SK-N-SH (cell line): ENCODE data around the gene ABCA3. TPM values are rescaled to one million over a fixed set of nuclear protein-coding genes. Genes with fewer than 3 reads are reported as not detected.

ENCODE experiments used
- CTCF ChIA-PET: fragments of 300-600, 350-600 bp; formaldehyde crosslinking; extraction: SDS; loops from one replicate; lab custom pipeline; 2021; lab: Yijun Ruan, JAX
- POLR2A ChIA-PET: fragments of 350-600 bp; sonication (Branson Sonifier 250); formaldehyde crosslinking; extraction: SDS; loops from one replicate; lab custom pipeline; 2020; ENCODE audit warnings: antibody characterized with exemption, inconsistent platforms; lab: Yijun Ruan, JAX
- DNase-seq: peaks from one replicate; pipeline ENCODE4 v3.0.0; 2012
- H2AFZ ChIP-seq: fragments of 200-600 bp; sonication (generic); 2 replicates; pipeline ENCODE4 v1.8.1; 2016; ENCODE audit warnings: antibody characterized with exemption, mild to moderate bottlenecking, low read depth
- H3F3A ChIP-seq: fragments of 200-600 bp; sonication (generic); replicated peaks from 2 replicates; pipeline ENCODE3; 2016; ENCODE audit warnings: antibody characterized with exemption, mild to moderate bottlenecking; ENCODE audit not compliant: insufficient read depth
- H3K27ac ChIP-seq, 2 experiments: fragments of 200-500 bp in 1 of 2; fragments of 200-600 bp in 1 of 2; sonication (Bioruptor generic) in 1 of 2; sonication (generic), shearing (Covaris generic) in 1 of 2; 2 replicates each; pipeline versions ENCODE4 v1.5.1 to v1.6.1; 2014 to 2016; ENCODE audit warnings: low read depth in 2 of 2, inconsistent platforms in 1 of 2, low read length in 1 of 2, mild to moderate bottlenecking in 1 of 2, mixed read lengths in 1 of 2
- H3K27me3 ChIP-seq: fragments of 200-600 bp; sonication (generic), shearing (Covaris generic); 2 replicates; pipeline ENCODE4 v1.6.1; 2016; ENCODE audit warnings: mixed run types; ENCODE audit not compliant: insufficient read depth
- H3K36me3 ChIP-seq, 2 experiments: fragments of 200-500 bp in 1 of 2; fragments of 200-600 bp in 1 of 2; sonication (Bioruptor generic) in 1 of 2; sonication (generic) in 1 of 2; replicated peaks in 1 of 2; 2 replicates each; pipeline versions ENCODE3 to v1.5.1; 2014 to 2016; ENCODE audit warnings: low read length in 1 of 2, mild to moderate bottlenecking in 1 of 2; ENCODE audit not compliant: insufficient read depth in 2 of 2, control insufficient read depth in 1 of 2
- H3K4me1 ChIP-seq, 2 experiments: fragments of 200-500 bp in 1 of 2; fragments of 200-600 bp in 1 of 2; sonication (Bioruptor generic) in 1 of 2; sonication (generic), shearing (Covaris generic) in 1 of 2; 2 replicates each; pipeline versions ENCODE4 v1.5.1 to v1.6.1; 2014 to 2016; ENCODE audit warnings: low read depth in 1 of 2, low read length in 1 of 2, mixed run types in 1 of 2; ENCODE audit not compliant: insufficient read depth in 2 of 2, control insufficient read depth in 1 of 2
- H3K4me2 ChIP-seq: fragments of 200-600 bp; sonication (generic), shearing (Covaris generic); 2 replicates; pipeline ENCODE4 v1.6.1; 2017; ENCODE audit warnings: mixed run types
- H3K4me3 ChIP-seq, 2 experiments: fragments of 200-500 bp in 1 of 2; fragments of 200-600 bp in 1 of 2; sonication (Bioruptor generic) in 1 of 2; sonication (generic), shearing (Covaris generic) in 1 of 2; 2 replicates each; pipeline versions ENCODE4 v1.5.1 to v1.8.1; 2014 to 2016; ENCODE audit warnings: low read depth in 2 of 2, inconsistent platforms in 1 of 2, low read length in 1 of 2, mild to moderate bottlenecking in 1 of 2, mixed read lengths in 1 of 2, moderate library complexity in 1 of 2
- H3K79me2 ChIP-seq: fragments of 200-600 bp; sonication (generic); 2 replicates; pipeline ENCODE4 v1.8.1; 2017; ENCODE audit warnings: mild to moderate bottlenecking; ENCODE audit not compliant: insufficient read depth
- H3K9ac ChIP-seq: fragments of 200-600 bp; sonication (generic); 2 replicates; pipeline ENCODE4 v1.6.1; 2017; ENCODE audit warnings: mixed run types
- H3K9me2 ChIP-seq: fragments of 200-600 bp; sonication (generic); 2 replicates; pipeline ENCODE4 v1.6.1; 2017; ENCODE audit warnings: mixed run types
- H3K9me3 ChIP-seq: fragments of 200-600 bp; sonication (generic); 2 replicates; pipeline ENCODE4 v1.6.1; 2017; ENCODE audit warnings: mixed run types, mild to moderate bottlenecking, moderate library complexity
- H4K20me1 ChIP-seq: fragments of 200-600 bp; sonication (generic); 2 replicates; pipeline ENCODE4 v1.6.1; 2017; ENCODE audit warnings: mild to moderate bottlenecking, mixed run types; ENCODE audit not compliant: insufficient read depth
- CHD2 ChIP-seq: fragments of 150-350 bp; IDR thresholded peaks from 2 replicates; pipeline ENCODE4 v1.6.1; 2018; ENCODE audit warnings: low read length; ENCODE audit not compliant: partially characterized antibody
- EP300 ChIP-seq, 2 experiments: IDR thresholded peaks; 2 replicates each; pipeline versions ENCODE4 v1.4.0 to v1.6.1; 2012; ENCODE audit warnings: borderline replicate concordance in 1 of 2, low read depth in 1 of 2, low read length in 1 of 2
- FOXJ3 ChIP-seq: sonication (generic); formaldehyde crosslinking; IDR thresholded peaks from 2 replicates; pipeline ENCODE4 v1.5.1; 2020; ENCODE audit warnings: mild to moderate bottlenecking, missing genetic modification reagents
- GATA2 ChIP-seq: sonication (generic); formaldehyde crosslinking; IDR thresholded peaks from 2 replicates; pipeline ENCODE4 v1.5.0; 2020; ENCODE audit warnings: mild to moderate bottlenecking, missing genetic modification reagents
- MEF2A ChIP-seq: IDR thresholded peaks from 2 replicates; pipeline ENCODE4 v1.4.0; 2012; ENCODE audit warnings: low read depth, borderline replicate concordance
- NRF1 ChIP-seq: IDR thresholded peaks from 2 replicates; pipeline ENCODE4 v1.6.1; 2012; ENCODE audit warnings: low read depth, mild to moderate bottlenecking, low read length
- PBX3 ChIP-seq: IDR thresholded peaks from 2 replicates; pipeline ENCODE4; 2012
- POLR2AphosphoS5 ChIP-seq: IDR thresholded peaks from 2 replicates; pipeline ENCODE4 v1.6.1; 2012; ENCODE audit warnings: low read depth, low read length
- RAD21 ChIP-seq: IDR thresholded peaks from 2 replicates; pipeline ENCODE4 v1.6.1; 2012; ENCODE audit warnings: mild to moderate bottlenecking, low read length
- RCOR1 ChIP-seq: fragments of 150-350 bp; IDR thresholded peaks from 2 replicates; pipeline ENCODE4 v1.6.1; 2017; ENCODE audit warnings: antibody characterized with exemption, low read length
- RFX5 ChIP-seq: IDR thresholded peaks from 2 replicates; pipeline ENCODE4 v1.6.1; 2012; ENCODE audit warnings: mild to moderate bottlenecking, improper control_type of control experiment, low read length
- RXRA ChIP-seq: IDR thresholded peaks from 2 replicates; pipeline ENCODE4 v1.4.0; 2012; ENCODE audit warnings: low read depth, mild to moderate bottlenecking, borderline replicate concordance
- SMC3 ChIP-seq: IDR thresholded peaks from 2 replicates; pipeline ENCODE4 v1.6.1; 2012; ENCODE audit warnings: low read depth, low read length, improper control_type of control experiment
- TEAD4 ChIP-seq: IDR thresholded peaks from 2 replicates; pipeline ENCODE4 v1.4.0; 2012; ENCODE audit warnings: mild to moderate bottlenecking, borderline replicate concordance; ENCODE audit not compliant: insufficient read depth
- YY1 ChIP-seq: IDR thresholded peaks from 2 replicates; pipeline ENCODE4 v1.4.0; 2012; ENCODE audit warnings: low read depth, mild to moderate bottlenecking
- WGBS: methylation state at CpG from one replicate; pipeline ENCODE4 v1.1.6; 2017; ENCODE audit warnings: low lambda C conversion rate; 5-methylcytosine and 5-hydroxymethylcytosine counted together
- polyA plus RNA-seq, 3 experiments: library from polyadenylated mRNA; depleted of rRNA; stranded (reverse); fragments of >200 nt; gene quantifications; 2 replicates each; pipeline ENCODE4 v1.2.3, GENCODE V29; 2012

Gene ABCA3
- polyA plus RNA-seq, 1 of the 3 experiments (the other 2 are of a cell fraction): 9.9 TPM

GRCh38 chr16:2271848-2272461 is 68.6 kb downstream of the ABCA3 start (continued):
- no peak for TF ChIP-seq CHD2
- TF ChIP-seq MEF2A: no peak
- no peak for TF ChIP-seq RXRA
- TF ChIP-seq RAD21: no peak
- TF ChIP-seq POLR2AphosphoS5: no peak
- TF ChIP-seq EP300 (IDR thresholded peaks at IDR 0.05; ENCODE audit: borderline replicate concordance in 1 of 2, low read depth in 1 of 2, low read length in 1 of 2): no peak
- no peak for TF ChIP-seq GATA2 (CRISPR knock-in tag)
- no peak for TF ChIP-seq SMC3

- H3K27me3 ChIP-seq: no peaks in the 10 kb centered on the region
- no peaks in the 10 kb centered on the region for H3K9me2 ChIP-seq
- H2AFZ ChIP-seq: no peak overlapping the region
- H3K4me1 ChIP-seq: peaks cover 8 to 24% of the 10 kb centered on the region in 2 experiments; a peak in 2 of 4 replicates
- peaks cover 9% of the 10 kb centered on the region for H3F3A ChIP-seq
- H3K9me3 ChIP-seq: no peaks in the 10 kb centered on the region
- peaks cover 54% of the 10 kb centered on the region for H3K79me2 ChIP-seq
- no peak overlapping the region for H3K9ac ChIP-seq
- peaks cover 2 to 7% of the 10 kb centered on the region in 2 experiments for H3K36me3 ChIP-seq
- no peak overlapping the region for H3K4me3 ChIP-seq
- peaks cover 22% of the 10 kb centered on the region for H4K20me1 ChIP-seq
- POLR2A ChIA-PET: interaction anchor here (0.6 to 1.5 kb wide), 4 partner anchors 10 to 44 kb away, joined by 3 read pairs; no protein-coding TSS in a partner anchor
- DNase-seq: no peak
- CTCF ChIA-PET: interaction anchor here (1.3 kb wide), 2 partner anchors 70 to 152 kb away, joined by 4 to 5 read pairs; partner anchors contain the start of gene ABCA3
- peak overlapping the region; percentile 97; the same call in 1 of the 2 replicates for H3K4me2 ChIP-seq
- no peak overlapping the region; a peak in 1 of 4 replicates for H3K27ac ChIP-seq
- no peak for TF ChIP-seq TEAD4
- no peak for TF ChIP-seq PBX3
- no peak for TF ChIP-seq NRF1
- TF ChIP-seq RCOR1: no peak
- TF ChIP-seq RFX5: no peak
- no peak for TF ChIP-seq YY1
- TF ChIP-seq RAD21: no peak
- TF ChIP-seq FOXJ3 (CRISPR knock-in tag): no peak
- TF ChIP-seq, all 33 proteins: peak for 0
- WGBS: 78% methylated on average over 5 of the region's 15 CpGs
Observed at GRCh38 chr16:2270588-2271470, 69.7 kb downstream of the ABCA3 start.
